ENCODE measurements around the gene RNF32.

DNA sequence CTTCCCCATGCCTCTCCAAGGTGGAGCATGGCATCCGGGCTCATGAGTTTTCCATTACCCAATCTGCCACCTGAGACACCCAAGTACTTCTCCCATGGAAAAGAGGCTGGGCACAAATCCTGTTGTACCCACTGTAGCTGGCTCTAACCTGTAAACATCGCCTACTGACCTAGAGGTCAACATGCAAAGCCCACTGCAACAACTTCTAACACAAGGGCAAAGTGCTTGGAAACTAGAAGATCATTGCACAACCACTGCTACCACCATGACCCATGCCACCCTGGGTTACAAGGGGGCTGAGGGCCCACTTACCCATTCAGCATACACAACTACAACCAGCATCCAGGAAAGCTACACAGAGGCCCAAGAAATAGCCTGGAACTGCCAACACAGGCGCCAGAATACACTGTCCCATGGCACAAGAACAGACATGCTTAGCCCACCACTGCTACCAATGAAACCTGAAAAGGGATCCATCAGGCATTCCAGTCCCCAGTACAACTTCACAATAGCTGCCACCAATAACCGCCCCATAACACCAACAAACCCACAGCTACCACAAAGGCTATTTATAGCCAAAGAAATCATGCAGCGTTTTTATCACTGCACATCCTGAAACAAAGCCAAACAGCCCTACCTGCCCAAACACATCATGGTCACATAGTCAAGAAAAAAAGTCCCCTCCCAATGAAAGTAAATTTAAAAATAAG is 63.4 kb downstream of the RNF32 start:
- TF ChIP-seq, protein P1, sequence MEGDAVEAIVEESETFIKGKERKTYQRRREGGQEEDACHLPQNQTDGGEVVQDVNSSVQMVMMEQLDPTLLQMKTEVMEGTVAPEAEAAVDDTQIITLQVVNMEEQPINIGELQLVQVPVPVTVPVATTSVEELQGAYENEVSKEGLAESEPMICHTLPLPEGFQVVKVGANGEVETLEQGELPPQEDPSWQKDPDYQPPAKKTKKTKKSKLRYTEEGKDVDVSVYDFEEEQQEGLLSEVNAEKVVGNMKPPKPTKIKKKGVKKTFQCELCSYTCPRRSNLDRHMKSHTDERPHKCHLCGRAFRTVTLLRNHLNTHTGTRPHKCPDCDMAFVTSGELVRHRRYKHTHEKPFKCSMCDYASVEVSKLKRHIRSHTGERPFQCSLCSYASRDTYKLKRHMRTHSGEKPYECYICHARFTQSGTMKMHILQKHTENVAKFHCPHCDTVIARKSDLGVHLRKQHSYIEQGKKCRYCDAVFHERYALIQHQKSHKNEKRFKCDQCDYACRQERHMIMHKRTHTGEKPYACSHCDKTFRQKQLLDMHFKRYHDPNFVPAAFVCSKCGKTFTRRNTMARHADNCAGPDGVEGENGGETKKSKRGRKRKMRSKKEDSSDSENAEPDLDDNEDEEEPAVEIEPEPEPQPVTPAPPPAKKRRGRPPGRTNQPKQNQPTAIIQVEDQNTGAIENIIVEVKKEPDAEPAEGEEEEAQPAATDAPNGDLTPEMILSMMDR (IDR thresholded peaks at IDR 0.05), result no peak
- TF ChIP-seq POLR2A (IDR thresholded peaks at IDR 0.05) (no peak), EP300 (IDR thresholded peaks at IDR 0.05; ENCODE audit: low read depth) (no peak)
